SK-N-SH (cell line): Measurements from ENCODE around the gene EPB41L5.

Experiments used
- EP300 ChIP-seq, 2 experiments: IDR thresholded peaks; 2 replicates each; pipeline versions ENCODE4 v1.4.0 to v1.6.1; 2012; ENCODE audit warnings: borderline replicate concordance in 1 of 2, low read depth in 1 of 2, low read length in 1 of 2
- MXI1 ChIP-seq: IDR thresholded peaks from 2 replicates; pipeline ENCODE4 v1.6.1; 2012; ENCODE audit warnings: mild to moderate bottlenecking, low read depth, low read length, improper control_type of control experiment
- POLR2AphosphoS5 ChIP-seq: IDR thresholded peaks from 2 replicates; pipeline ENCODE4 v1.6.1; 2012; ENCODE audit warnings: low read depth, low read length
- RAD21 ChIP-seq: IDR thresholded peaks from 2 replicates; pipeline ENCODE4 v1.6.1; 2012; ENCODE audit warnings: mild to moderate bottlenecking, low read length
- REST ChIP-seq: IDR thresholded peaks from 2 replicates; pipeline ENCODE4 v1.6.1; 2012; ENCODE audit warnings: mild to moderate bottlenecking, low read depth, low read length, moderate library complexity
- RFX5 ChIP-seq: IDR thresholded peaks from 2 replicates; pipeline ENCODE4 v1.6.1; 2012; ENCODE audit warnings: mild to moderate bottlenecking, improper control_type of control experiment, low read length
- SIN3A ChIP-seq: IDR thresholded peaks from 2 replicates; pipeline ENCODE4 v1.6.1; 2012; ENCODE audit warnings: low read depth, mild to moderate bottlenecking, low read length, moderate library complexity, borderline replicate concordance
- TAF1 ChIP-seq: IDR thresholded peaks from 2 replicates; pipeline ENCODE4 v1.6.1; 2012; ENCODE audit warnings: low read depth, mild to moderate bottlenecking, low read length, moderate library complexity, borderline replicate concordance
- TCF12 ChIP-seq: IDR thresholded peaks from 2 replicates; pipeline ENCODE4 v1.4.0; 2012
- TF ChIP-seq, protein P1 (sequence below): fragments of 150-350 bp; IDR thresholded peaks from 2 replicates; pipeline ENCODE4 v1.6.1; 2017; ENCODE audit warnings: antibody characterized with exemption, low read length, low read depth, borderline replicate concordance
- TF ChIP-seq, protein P2 (sequence below): fragments of 200-600 bp; sonication (generic); IDR thresholded peaks from 2 replicates; pipeline ENCODE4 v1.6.1; 2017; ENCODE audit warnings: antibody characterized with exemption, mild to moderate bottlenecking, moderate library complexity
- TF ChIP-seq, protein P3 (sequence below): IDR thresholded peaks from 2 replicates; pipeline ENCODE4; 2012

GRCh38 chr2:120020554-120020953 is 7.7 kb downstream of the EPB41L5 start:
- TF ChIP-seq, protein P1, sequence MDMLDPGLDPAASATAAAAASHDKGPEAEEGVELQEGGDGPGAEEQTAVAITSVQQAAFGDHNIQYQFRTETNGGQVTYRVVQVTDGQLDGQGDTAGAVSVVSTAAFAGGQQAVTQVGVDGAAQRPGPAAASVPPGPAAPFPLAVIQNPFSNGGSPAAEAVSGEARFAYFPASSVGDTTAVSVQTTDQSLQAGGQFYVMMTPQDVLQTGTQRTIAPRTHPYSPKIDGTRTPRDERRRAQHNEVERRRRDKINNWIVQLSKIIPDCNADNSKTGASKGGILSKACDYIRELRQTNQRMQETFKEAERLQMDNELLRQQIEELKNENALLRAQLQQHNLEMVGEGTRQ: no peak
- TF ChIP-seq RAD21: no peak
- TF ChIP-seq, protein P2, sequence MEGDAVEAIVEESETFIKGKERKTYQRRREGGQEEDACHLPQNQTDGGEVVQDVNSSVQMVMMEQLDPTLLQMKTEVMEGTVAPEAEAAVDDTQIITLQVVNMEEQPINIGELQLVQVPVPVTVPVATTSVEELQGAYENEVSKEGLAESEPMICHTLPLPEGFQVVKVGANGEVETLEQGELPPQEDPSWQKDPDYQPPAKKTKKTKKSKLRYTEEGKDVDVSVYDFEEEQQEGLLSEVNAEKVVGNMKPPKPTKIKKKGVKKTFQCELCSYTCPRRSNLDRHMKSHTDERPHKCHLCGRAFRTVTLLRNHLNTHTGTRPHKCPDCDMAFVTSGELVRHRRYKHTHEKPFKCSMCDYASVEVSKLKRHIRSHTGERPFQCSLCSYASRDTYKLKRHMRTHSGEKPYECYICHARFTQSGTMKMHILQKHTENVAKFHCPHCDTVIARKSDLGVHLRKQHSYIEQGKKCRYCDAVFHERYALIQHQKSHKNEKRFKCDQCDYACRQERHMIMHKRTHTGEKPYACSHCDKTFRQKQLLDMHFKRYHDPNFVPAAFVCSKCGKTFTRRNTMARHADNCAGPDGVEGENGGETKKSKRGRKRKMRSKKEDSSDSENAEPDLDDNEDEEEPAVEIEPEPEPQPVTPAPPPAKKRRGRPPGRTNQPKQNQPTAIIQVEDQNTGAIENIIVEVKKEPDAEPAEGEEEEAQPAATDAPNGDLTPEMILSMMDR: no peak
- no peak for TF ChIP-seq REST
- no peak for TF ChIP-seq EP300 (IDR thresholded peaks at IDR 0.05; ENCODE audit: borderline replicate concordance in 1 of 2, low read depth in 1 of 2, low read length in 1 of 2)
- no peak for TF ChIP-seq RFX5
- TF ChIP-seq SIN3A: no peak
- no peak for TF ChIP-seq TCF12
- TF ChIP-seq TAF1: no peak
- TF ChIP-seq MXI1: no peak
- TF ChIP-seq, protein P3, sequence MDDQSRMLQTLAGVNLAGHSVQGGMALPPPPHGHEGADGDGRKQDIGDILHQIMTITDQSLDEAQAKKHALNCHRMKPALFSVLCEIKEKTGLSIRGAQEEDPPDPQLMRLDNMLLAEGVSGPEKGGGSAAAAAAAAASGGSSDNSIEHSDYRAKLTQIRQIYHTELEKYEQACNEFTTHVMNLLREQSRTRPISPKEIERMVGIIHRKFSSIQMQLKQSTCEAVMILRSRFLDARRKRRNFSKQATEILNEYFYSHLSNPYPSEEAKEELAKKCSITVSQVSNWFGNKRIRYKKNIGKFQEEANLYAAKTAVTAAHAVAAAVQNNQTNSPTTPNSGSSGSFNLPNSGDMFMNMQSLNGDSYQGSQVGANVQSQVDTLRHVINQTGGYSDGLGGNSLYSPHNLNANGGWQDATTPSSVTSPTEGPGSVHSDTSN: no peak
- no peak for TF ChIP-seq POLR2AphosphoS5
